HepG2 (cell line): ENCODE measurements around the gene ANAPC2. TPM values are rescaled to one million over a fixed set of nuclear protein-coding genes. Genes with fewer than 3 reads are reported as not detected.

ENCODE experiments used
- ARHGAP35 ChIP-seq: sonication (generic); formaldehyde crosslinking; IDR thresholded peaks from 2 replicates; pipeline ENCODE4 v1.9.0; 2022; ENCODE audit warnings: mild to moderate bottlenecking, inconsistent platforms, moderate library complexity, missing genetic modification reagents, borderline replicate concordance
- BCL3 ChIP-seq: sonication (generic); formaldehyde crosslinking; IDR thresholded peaks from 2 replicates; pipeline ENCODE4 v1.5.1; 2020; ENCODE audit warnings: mild to moderate bottlenecking, missing genetic modification reagents, moderate library complexity
- BORCS8-MEF2B ChIP-seq: sonication (generic); formaldehyde crosslinking; IDR thresholded peaks from 2 replicates; pipeline ENCODE4 v1.8.0; 2022; ENCODE audit warnings: mild to moderate bottlenecking, missing genetic modification reagents
- GATAD2A ChIP-seq: IDR thresholded peaks from 2 replicates; pipeline ENCODE4 v1.6.1; 2016
- HDAC1 ChIP-seq: sonication (generic); formaldehyde crosslinking; IDR thresholded peaks from 2 replicates; pipeline ENCODE4 v1.5.1; 2020; ENCODE audit warnings: mild to moderate bottlenecking, missing genetic modification reagents
- PHF21A ChIP-seq: sonication (generic); formaldehyde crosslinking; IDR thresholded peaks from 2 replicates; pipeline ENCODE4 v1.5.0; 2020; ENCODE audit warnings: mild to moderate bottlenecking, missing genetic modification reagents
- RFX5 ChIP-seq: IDR thresholded peaks from 2 replicates; pipeline ENCODE4 v1.6.1; 2011; ENCODE audit warnings: low read depth, low read length, improper control_type of control experiment
- ZGPAT ChIP-seq: IDR thresholded peaks from 2 replicates; pipeline ENCODE4 v1.6.1; 2016; ENCODE audit warnings: mild to moderate bottlenecking
- ZNF781 ChIP-seq: sonication (generic); formaldehyde crosslinking; IDR thresholded peaks from 2 replicates; pipeline ENCODE4 v1.5.1; 2020; ENCODE audit warnings: borderline replicate concordance, mild to moderate bottlenecking, missing genetic modification reagents; ENCODE audit errors: not compliant biosample characterization
- polyA plus RNA-seq, 8 experiments: library from polyadenylated mRNA; depleted of rRNA in 3 of 8; stranded (reverse) in 7 of 8; unstranded in 1 of 8; fragments of >200 nt; fragmentation: Illumina TruSeq in 4 of 8; extraction: Trizol in 4 of 8; gene quantifications; 2 replicates each; pipeline versions ENCODE4 v1.2.1 to v1.2.3, GENCODE V29; 2011 to 2016; ENCODE audit warnings: low read depth in 4 of 8, missing spikeins in 1 of 8, mixed read lengths in 1 of 8; ENCODE audit not compliant: insufficient read depth in 1 of 8
- total RNA-seq, 5 experiments: library from RNA; depleted of rRNA; stranded (reverse); fragments of >200 nt; fragmentation: Illumina TruSeq; extraction: Trizol; gene quantifications; 2 replicates each; pipeline ENCODE4 v1.2.3, GENCODE V29; 2016; ENCODE audit warnings: low read depth in 1 of 5
- TF ChIP-seq, protein P1 (sequence below): sonication (generic); formaldehyde crosslinking; IDR thresholded peaks from 2 replicates; pipeline ENCODE4 v1.4.0; 2020; ENCODE audit warnings: missing genetic modification reagents, borderline replicate concordance
- TF ChIP-seq, protein P2 (sequence below): sonication (generic); formaldehyde crosslinking; IDR thresholded peaks from 2 replicates; pipeline ENCODE4 v1.8.1; 2023; ENCODE audit warnings: mild to moderate bottlenecking, moderate library complexity, missing genetic modification reagents
- TF ChIP-seq, protein P3 (sequence below): sonication (generic); formaldehyde crosslinking; IDR thresholded peaks from 2 replicates; pipeline ENCODE4 v1.4.0; 2020; ENCODE audit warnings: missing genetic modification reagents, mild to moderate bottlenecking, borderline replicate concordance

The ANAPC2 gene
- total and polyA plus RNA-seq, 2 of the 13 experiments (the other 11 are each of a cell fraction or from before 2014, with no cell fraction given) = 12.3 to 15.4 TPM

- TF ChIP-seq ZGPAT (CRISPR knock-in tag) (peak; percentile 20; the same call in 1 of the 2 replicates), GATAD2A (CRISPR knock-in tag) (peak; percentile 5; the same call in 1 of the 2 replicates), ARHGAP35 (CRISPR knock-in tag) (no peak), BCL3 (CRISPR knock-in tag) (0 out of 2 replicates have a peak, but pooled peaks have one; percentile 44), BORCS8-MEF2B (CRISPR knock-in tag) (0 out of 2 replicates have a peak, but pooled peaks have one; percentile 36), RFX5 (no peak), PHF21A (CRISPR knock-in tag) (peak; percentile 58; the same call in 1 of the 2 replicates), ZNF781 (peak; percentile 18), HDAC1 (CRISPR knock-in tag) (peak; percentile 50; the same call in 1 of the 2 replicates)
- TF ChIP-seq, protein P1, sequence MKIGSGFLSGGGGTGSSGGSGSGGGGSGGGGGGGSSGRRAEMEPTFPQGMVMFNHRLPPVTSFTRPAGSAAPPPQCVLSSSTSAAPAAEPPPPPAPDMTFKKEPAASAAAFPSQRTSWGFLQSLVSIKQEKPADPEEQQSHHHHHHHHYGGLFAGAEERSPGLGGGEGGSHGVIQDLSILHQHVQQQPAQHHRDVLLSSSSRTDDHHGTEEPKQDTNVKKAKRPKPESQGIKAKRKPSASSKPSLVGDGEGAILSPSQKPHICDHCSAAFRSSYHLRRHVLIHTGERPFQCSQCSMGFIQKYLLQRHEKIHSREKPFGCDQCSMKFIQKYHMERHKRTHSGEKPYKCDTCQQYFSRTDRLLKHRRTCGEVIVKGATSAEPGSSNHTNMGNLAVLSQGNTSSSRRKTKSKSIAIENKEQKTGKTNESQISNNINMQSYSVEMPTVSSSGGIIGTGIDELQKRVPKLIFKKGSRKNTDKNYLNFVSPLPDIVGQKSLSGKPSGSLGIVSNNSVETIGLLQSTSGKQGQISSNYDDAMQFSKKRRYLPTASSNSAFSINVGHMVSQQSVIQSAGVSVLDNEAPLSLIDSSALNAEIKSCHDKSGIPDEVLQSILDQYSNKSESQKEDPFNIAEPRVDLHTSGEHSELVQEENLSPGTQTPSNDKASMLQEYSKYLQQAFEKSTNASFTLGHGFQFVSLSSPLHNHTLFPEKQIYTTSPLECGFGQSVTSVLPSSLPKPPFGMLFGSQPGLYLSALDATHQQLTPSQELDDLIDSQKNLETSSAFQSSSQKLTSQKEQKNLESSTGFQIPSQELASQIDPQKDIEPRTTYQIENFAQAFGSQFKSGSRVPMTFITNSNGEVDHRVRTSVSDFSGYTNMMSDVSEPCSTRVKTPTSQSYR (CRISPR knock-in tag) = 0 out of 2 replicates have a peak, but pooled peaks have one; percentile 32
- TF ChIP-seq, protein P2, sequence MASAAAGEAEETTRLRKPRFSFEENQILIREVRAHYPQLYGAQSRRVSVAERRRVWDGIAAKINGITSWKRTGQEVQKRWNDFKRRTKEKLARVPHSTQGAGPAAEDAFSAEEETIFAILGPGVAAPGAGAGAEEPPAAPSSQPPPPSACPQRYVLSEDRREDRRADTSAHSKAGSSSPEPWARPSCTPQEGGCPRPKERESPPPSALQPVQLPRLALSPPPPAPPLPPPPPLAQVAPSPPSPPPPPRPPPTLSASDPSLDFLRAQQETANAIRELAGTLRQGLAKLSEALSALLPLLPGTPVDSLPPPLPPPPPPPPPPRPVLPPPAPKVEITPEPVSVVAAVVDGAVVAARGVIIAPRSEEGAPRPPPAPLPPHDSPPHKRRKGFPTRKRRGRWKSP (CRISPR knock-in tag) = peak; percentile 67
- TF ChIP-seq, protein P3, sequence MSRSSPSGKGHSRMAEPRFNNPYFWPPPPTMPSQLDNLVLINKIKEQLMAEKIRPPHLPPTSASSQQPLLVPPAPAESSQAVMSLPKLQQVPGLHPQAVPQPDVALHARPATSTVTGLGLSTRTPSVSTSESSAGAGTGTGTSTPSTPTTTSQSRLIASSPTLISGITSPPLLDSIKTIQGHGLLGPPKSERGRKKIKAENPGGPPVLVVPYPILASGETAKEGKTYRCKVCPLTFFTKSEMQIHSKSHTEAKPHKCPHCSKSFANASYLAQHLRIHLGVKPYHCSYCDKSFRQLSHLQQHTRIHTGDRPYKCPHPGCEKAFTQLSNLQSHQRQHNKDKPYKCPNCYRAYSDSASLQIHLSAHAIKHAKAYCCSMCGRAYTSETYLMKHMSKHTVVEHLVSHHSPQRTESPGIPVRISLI (CRISPR knock-in tag) = peak; percentile 77
Observed at GRCh38 chr9:137127301-137128157, 60.8 kb downstream of the ANAPC2 start (continued).
